Measurements from ENCODE around the gene MYBPC2.

The MYBPC2 gene

DNA sequence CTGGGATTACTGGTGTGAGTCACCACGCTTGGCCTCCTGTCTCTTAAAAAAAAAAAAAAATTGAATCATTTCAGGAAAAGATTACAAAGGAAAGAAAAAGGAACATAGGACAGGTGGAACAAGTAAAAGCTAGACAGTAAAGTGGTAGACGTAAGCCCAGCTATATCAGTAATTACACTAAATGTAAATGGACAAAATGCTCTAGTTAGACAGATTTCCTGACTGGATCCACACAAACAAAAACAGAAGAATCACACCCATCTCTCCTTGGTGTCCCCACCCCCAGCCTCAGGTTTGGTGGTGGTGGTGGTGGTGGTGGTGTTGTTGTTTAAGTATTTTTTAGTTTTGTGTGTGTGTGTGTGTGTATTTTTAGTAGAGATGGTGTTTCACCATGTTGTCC lies 20.3 kb upstream of the MYBPC2 start:
- DNase-seq, result no peak

DNA sequence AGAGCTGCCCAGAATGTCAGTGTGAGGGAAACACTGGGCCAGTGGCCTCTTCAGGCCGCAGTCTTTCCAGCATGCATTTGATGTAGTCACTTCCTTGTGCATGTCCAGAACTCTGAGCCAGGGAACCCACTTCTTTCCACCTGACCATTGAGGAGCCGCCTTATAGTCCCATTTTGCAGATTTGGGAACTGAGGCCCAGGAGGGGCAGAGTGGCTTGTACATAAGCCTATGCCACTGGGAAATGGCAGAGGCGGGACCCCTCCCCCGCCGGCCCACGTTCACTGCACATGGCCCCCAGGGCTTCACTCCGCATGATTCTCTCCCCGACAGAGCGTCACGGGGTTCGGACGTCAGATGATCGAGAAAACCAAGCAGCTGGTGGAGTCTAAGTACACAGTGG lies 19.6 kb upstream of the MYBPC2 start:
- DNase-seq, result no peak

DNA sequence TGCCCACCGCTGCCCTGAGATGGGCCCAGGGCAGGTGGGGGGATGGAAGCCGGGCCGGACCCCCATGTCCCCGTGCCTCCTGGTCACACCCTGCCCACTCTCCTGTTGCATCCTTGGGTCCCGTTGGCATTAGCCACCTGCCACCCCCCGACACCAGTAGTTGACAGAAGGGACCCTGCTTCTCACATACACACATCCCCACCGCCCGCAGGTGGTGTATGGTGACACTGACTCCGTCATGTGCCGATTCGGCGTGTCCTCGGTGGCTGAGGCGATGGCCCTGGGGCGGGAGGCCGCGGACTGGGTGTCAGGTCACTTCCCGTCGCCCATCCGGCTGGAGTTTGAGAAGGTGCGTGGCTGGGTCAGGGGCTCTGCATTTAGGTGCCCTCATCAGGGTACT lies 19.2 kb upstream of the MYBPC2 start:
- DNase-seq, result no peak

DNA sequence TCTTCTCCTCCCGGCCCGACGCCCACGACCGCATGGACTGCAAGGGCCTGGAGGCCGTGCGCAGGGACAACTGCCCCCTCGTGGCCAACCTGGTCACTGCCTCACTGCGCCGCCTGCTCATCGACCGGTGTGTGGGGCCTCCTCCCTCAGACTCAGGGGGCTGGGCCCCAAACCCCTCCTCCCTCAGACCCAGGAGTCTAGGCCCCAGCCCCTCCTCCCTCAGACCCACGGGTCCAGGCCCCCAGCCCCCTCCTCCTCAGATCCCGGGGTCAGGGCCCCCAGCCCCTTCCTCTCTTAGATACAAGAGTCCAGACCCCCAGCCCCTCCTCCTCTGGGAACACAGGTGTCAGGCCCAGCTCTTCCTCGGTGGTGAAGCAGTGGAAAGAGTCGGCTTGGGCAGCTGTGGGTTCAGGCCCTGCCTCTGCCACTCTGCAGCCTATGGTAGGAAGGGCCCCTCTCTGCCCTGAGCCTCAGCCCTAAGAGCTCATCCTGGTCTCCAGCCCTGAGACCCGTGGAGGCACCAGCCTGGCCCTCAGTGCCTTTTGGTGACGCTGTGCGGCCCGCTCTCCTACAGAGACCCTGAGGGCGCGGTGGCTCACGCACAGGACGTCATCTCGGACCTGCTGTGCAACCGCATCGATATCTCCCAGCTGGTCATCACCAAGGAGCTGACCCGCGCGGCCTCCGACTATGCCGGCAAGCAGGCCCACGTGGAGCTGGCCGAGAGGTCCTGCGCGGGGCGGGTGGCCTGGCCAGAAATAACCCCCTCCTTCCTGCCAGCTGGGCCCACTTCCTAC lies 17.6 kb upstream of the MYBPC2 start:
- DNase-seq, result peak; percentile 71

DNA sequence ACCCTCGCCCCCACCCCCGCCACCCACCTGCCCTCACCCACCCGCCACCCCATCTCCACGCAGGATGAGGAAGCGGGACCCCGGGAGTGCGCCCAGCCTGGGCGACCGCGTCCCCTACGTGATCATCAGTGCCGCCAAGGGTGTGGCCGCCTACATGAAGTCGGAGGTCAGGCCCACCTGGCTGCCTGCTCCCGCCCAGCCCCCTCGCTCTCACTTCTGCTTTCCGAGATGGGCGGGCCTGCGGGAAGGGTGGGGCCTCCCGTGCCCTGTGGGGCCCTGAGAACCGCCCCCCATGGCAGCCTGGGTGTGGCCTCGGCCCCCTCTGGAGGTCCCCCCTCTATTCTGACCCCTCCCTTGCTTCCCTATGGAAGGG lies 17.0 kb upstream of the MYBPC2 start:
- no peak for DNase-seq

DNA sequence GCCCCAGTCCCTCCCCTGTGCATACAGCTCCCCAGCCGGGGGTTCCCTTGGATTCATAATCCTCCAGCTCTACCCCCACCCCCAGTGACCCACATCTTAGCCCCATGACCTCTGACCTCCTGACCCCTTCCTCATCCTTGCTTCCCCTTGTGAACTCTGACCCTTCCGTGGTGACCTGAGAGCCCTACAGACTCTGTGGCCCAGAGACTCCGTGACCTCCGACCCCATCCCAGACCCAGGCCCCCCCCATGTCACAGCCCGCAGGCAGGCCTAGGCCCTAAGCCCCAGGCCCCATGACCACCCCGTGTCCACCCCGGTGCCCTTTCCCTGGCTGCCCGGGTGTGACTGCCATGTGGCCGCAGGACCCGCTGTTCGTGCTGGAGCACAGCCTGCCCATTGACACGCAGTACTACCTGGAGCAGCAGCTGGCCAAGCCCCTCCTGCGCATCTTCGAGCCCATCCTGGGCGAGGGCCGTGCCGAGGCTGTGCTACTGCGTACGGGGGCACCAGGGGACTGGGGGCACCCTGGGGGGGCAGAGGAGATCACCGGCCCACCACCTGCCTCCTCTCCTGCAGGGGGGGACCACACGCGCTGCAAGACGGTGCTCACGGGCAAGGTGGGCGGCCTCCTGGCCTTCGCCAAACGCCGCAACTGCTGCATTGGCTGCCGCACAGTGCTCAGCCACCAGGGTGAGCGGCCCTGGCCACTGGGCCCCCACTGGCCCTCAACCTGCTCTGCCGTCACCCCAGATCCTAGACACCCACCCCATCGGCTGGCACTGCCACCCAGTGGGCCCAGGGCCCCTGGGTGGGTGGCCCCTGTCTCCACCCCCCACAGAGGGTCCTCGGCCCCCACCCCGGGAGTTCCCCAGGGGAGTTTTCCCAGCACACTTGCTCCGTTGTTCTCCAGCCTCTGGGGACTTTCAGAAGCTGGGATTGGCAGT lies 16.4 kb upstream of the MYBPC2 start:
- no peak for DNase-seq

DNA sequence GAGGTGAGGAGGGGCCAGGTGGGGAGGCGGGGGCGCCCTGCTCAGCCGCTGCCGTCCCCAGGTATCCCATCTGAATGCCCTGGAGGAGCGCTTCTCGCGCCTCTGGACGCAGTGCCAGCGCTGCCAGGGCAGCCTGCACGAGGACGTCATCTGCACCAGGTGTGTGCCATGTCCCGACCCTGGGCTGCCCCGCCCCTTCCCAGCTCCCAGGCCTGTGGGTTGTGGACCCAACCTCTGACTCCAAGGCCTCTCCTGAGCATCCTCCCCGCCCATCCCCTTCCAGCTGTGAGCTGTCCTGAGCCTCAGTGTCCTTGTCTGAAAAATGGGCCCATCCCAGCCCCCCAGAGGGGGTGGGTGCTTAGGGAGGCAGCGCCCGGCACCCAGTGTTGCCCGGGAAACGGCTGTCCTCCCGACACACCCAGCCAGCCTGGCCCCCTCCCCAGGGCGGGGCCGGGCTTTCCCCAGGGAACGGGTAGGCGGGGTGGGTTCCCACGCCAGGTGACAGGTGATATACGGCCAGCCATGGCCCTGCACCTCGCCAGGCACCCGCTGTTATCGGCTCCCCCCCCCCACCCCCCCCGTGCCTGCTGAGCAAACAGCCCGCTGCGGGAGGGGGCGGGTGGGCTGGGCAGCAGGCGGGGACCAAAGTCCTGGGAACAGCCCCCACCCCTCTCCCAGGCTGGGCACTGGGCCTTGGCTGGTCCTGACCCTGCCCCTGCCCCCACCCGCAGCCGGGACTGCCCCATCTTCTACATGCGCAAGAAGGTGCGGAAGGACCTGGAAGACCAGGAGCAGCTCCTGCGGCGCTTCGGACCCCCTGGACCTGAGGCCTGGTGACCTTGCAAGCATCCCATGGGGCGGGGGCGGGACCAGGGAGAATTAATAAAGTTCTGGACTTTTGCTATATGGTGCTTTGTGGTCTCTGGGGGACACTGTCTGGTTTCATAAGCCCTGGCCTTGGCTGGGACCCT lies 15.3 kb upstream of the MYBPC2 start:
- DNase-seq, result no peak

DNA sequence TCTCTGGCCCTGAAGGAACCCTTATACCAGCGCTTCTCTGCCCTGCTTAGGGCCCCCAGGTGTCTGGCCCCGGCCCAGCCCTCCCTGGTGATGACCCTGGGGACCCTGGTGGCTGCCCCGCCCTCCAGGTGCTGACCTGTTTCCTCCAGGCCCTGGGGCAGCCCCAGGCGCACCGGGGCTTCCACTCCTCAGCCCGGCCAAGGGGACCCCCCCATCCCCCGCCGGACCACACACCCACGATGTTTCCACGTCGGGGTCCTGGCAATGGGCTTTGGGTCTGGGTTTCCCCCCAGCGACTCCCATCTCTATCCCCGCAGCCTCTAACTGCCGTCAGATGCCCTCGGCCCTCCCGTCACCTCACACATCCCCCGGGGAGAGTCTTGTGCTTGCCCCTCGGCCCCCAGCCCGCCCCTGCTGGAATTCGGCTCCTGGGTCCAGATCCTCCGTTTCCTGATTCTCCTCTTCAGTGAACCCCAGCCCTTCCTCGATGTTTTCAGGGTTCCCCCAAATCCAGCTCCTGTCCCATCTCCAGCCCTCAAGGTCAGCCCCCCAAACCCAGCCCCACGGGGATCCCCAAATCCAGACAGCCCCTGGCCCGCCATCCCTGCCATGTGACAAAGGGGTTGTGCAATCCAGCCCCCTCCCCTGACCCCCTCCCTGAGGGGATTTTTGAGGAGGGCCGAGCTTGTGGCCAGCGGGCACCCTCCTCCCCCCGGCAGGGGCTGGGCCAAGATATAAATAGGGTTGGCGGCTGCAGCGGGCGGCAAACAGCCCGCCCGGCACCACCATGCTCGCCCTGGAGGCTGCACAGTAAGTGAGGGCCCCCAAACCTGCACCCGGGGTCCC lies 14.3 kb upstream of the MYBPC2 start, which contains the start of gene SPIB:
TSS of gene SPIB (plus strand) at position 763 of the 846 bp plus-strand sequence. CDS start at position 788, 25 bp downstream.
- DNase-seq, result no peak

DNA sequence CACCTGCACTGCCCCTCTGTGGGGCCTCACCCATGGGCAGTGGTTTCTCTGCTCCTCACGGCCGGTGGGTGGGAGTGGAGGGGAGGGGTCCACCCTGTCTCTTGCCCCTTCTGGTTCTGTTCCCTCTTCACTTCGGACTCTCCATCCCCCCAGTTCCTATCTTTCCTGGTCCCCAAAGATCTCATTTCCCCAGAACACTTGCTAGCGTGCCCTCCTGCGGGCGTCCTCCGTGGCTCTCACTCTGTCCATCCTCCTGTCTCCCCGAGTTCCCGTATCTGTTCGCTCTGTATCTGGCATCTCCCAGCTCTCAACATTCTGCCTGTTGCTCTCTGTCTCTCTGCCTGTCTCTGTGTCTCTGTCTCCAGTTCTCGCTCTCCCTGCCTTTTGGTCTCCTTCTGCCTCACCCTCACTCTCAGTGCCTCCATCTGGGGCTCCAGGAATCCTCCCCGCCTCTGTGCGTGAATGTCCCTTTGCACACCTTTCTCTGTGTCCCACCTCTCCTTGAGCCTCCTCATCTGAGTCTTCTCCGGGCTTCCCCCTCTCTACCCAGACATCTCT lies 13.6 kb upstream of the MYBPC2 start:
- DNase-seq, result no peak

DNA sequence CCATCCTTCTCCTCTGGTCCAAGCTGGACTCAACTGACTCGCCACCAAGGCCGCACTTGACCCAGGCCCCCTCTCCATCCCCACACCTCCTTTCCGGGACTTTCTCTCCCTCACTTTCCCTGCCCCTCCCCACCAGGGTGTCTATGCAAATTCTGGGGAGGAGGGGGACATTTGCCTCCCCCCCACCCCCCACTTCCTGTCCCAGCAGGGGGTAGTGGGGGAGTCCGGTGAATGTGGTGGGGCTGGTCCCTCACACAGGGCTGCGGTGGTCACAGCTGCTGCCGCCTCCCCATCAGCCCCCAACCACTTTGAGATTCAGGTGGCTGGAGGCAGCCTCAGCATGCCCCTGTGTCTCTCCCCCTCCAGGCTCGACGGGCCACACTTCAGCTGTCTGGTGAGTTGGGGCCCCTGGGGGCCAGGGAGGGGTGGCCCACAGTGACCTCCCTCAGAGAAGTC lies 13.1 kb upstream of the MYBPC2 start:
- DNase-seq, result no peak

DNA sequence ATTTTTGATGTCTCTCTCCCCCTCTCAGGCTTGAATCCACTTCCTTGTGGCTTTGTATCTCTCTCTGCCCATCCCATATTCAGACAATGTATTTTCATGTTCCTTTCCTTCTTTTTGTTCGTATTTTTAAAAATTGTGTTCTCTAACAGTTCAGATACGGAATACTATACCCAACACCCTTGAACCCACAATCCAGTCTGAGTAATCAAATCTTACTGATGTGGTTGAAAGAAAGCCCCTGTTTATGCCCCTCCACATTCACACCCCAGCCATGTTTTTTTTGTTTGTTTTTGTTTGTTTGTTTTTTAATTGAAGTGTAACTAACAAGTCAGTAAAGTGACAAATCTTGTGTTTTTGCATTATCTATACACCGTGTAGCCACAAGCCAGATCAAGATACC lies 12.6 kb upstream of the MYBPC2 start:
- no peak for DNase-seq

DNA sequence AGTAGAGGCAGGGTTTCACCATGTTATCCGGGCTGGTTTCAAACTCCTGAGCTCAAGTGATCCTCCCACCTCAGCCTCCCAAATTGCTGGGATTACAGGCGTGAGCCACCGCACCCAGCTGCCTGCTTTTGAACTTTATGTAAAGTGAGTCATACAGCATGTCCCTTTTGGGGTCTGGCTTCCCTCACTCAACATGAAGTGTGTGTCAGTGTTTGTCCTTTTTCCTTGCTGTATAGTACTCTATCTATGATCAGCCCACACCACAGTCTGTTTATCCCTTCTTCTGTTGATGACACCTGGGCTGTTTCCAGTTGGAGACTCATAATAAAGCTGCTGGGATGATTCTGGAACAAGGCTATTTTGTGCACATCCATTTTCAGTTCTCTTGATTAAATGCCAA lies 11.9 kb upstream of the MYBPC2 start:
- no peak for DNase-seq

DNA sequence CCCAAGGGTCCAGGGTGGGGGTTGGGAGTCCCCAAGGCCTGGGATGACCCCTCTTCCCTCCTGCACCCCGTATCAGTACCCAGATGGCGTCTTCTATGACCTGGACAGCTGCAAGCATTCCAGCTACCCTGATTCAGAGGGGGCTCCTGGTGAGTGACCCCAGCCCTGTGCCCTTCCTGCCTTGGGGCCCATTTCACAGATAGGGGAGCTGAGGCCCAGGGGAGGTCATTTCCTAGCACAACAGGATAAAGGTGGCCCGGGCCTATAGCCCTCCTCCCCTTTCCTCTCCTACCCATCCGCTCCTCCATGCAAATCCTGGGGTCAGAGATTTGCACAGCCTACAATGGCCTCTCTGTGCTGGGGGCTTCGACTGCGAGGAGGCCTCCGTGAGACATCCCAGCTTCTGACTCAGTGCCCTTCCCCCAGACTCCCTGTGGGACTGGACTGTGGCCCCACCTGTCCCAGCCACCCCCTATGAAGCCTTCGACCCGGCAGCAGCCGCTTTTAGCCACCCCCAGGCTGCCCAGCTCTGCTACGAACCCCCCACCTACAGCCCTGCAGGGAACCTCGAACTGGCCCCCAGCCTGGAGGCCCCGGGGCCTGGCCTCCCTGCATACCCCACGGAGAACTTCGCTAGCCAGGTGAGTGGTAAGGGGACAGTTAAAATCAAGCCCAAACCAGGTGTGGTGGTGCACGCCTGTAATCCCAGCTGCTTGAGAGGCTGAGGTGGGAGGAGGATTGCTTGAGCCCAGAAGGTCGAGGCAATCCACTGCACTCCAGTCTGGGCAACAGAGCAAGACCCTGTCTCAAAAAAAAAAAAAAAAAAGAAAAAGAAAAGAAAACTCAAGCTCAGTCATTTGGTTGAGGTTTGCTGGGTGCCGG lies 10.1 kb upstream of the MYBPC2 start:
- no peak for DNase-seq

DNA sequence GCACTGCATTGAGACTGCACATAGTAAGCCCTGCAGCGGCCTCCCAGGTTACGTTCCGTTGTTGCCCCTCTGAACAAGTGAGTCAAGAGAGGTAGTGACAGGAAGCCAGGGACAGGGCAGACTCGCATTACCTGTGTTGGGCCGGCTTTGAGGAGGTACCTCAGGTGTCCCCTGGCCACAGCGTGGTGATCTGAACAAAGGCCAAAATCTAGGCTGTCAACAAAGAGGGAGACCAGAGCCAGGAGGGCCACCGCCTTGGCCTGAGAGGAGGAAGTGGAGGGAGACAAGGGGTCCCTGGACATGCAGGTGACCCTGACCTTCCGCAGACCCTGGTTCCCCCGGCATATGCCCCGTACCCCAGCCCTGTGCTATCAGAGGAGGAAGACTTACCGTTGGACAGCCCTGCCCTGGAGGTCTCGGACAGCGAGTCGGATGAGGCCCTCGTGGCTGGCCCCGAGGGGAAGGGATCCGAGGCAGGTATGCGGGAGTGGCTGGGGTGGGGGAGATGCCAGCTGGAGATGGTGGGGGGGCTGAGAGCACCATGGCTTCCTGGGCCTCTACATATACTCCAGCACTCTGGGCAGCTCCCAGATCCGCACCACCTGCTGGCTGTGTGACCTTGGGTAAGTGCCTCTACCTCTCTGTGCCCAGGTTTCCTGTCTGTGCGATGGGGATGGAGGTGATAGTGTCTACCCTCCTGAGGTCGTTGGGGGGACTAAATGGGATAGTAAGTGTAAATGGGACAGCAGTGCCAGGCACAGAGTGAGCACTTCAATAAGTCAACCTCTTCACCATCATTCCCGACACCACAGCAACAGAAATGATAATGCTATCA lies 9.2 kb upstream of the MYBPC2 start:
- DNase-seq, result no peak

DNA sequence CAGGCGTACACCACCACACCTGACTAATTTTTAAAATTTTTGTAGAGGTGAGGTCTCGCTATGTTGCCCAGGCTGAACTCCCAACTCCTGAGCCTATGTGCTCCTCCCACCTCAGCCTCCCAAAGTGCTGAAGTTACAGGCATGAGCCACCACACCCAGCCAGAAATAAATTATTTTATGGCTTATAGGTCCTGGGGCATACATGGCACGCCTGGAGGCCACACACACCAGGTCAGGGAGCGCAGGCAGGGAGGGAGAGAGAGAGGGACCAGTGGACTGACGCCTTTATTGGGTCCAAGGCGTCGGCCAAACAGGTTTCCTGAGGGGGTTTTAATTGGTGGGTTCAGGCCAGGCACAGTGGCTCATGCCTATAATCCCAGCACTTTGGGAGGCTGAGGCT lies 7.1 kb upstream of the MYBPC2 start:
- no peak for DNase-seq

DNA sequence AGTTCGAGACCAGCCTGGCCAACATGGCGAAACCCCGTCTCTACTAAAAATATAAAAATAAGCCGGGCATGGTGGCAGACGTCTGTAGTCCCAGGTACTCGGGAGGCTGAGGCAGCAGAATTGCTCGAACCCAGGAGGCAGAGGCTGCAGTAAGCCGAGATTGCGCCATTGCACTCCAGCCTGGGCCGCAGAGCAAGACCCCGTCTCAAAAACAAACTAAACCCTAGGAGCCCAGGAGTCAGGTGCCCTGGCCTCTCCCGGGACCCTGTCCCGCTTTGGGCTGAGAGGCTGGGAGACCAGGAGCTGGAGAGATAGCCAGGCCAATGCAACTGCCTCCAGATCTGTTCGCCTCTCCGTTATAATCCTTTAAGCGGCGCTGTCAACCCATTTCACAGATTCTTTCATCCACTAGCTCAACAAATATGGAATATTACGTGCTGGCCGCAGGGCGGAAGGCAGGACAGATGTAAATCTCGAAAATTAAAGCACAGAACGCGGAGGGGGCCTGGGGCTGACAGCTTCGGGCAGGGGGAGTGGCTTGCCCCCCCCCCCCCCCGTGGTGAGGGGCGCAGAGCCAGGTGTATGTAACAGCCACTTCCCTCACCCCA lies 5.3 kb upstream of the MYBPC2 start:
- DNase-seq, result no peak

DNA sequence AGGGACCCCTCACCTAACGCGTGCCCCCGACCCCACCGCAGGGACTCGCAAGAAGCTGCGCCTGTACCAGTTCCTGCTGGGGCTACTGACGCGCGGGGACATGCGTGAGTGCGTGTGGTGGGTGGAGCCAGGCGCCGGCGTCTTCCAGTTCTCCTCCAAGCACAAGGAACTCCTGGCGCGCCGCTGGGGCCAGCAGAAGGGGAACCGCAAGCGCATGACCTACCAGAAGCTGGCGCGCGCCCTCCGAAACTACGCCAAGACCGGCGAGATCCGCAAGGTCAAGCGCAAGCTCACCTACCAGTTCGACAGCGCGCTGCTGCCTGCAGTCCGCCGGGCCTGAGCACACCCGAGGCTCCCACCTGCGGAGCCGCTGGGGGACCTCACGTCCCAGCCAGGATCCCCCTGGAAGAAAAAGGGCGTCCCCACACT lies 4.7 kb upstream of the MYBPC2 start:
- no peak for DNase-seq

DNA sequence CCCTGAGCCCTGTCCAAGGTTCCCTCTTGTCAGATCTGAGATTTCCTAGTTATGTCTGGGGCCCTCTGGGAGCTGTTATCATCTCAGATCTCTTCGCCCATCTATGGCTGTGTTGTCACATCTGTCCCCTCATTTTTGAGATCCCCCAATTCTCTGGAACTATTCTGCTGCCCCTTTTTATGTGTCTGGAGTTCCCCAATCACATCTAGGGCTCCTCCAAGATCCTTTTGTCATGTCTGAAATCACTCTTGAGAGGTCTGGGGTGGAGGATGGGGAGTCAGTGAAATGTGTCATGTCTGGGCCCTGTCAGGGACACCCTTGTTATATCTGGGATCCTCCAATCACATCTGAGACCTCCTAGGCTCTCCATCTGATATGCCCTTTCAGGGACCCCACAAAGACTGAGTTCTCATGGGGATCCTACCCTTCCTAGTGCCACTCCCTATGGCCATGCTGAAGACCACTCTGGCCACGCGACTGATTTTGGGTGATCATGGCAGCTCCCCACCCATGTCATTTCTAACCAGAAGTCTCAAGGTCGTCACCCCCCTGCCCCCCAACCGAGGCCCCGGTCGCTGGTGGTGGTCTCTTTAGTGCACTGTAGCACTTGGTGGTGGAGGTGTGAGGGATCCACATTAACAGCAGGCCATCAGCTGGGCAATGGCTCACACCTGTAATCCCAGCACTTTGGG lies 3.8 kb upstream of the MYBPC2 start:
- DNase-seq, result no peak

Measured in activated CD4-positive, alpha-beta T cell treated with anti-CD3 and anti-CD28 coated beads, Interleukin-2, amount 50 U/mL, for 16 hours (primary cell).